ENCODE data around the gene SMARCAD1. TPM values are rescaled to one million over a fixed set of nuclear protein-coding genes. Genes with fewer than 3 reads are reported as not detected.
"Not testable (repeated sequence)": the region's sequence is repeated elsewhere in the genome, so short reads cannot be mapped to it uniquely, and the experiment has no call there.

SMARCAD1 gene
- total RNA-seq, 1 experiment from 2014 or later = 17.0 TPM

GRCh38 chr4:94306713-94307112 is 99.0 kb downstream of the SMARCAD1 start:
- Histone ChIP-seq H3K4me1 (ENCODE audit: insufficient read depth, low read length) (no peaks in the 10 kb centered on the region), H3K4me2 (ENCODE audit: low read length) (no peak overlapping the region), H3K9me3 (ENCODE audit: low read length) (no peaks in the 10 kb centered on the region), H3K79me2 (ENCODE audit: low read length) (no peaks in the 10 kb centered on the region), H3K9ac (ENCODE audit: low read length) (no peak overlapping the region), H3K9me2 (replicated peaks; ENCODE audit: low read length) (no peaks in the 10 kb centered on the region), H2AFZ (ENCODE audit: low read length) (no peak overlapping the region), H3K27ac (ENCODE audit: low read length) (no peak overlapping the region), H3K4me3 (ENCODE audit: low read length) (no peak overlapping the region), H3K36me3 (ENCODE audit: low read depth, low read length) (no peaks in the 10 kb centered on the region), H3F3A (ENCODE audit: low read length, unreplicated experiment) (no peaks in the 10 kb centered on the region), H4K20me1 (ENCODE audit: low read length) (no peaks in the 10 kb centered on the region), H3K27me3 (ENCODE audit: low read length) (no peaks in the 10 kb centered on the region)
- no peak for TF ChIP-seq EZH2phosphoT487 (IDR thresholded peaks at IDR 0.05; ENCODE audit: borderline replicate concordance, low read length)
- no peak for TF ChIP-seq EZH2 (IDR thresholded peaks at IDR 0.05; ENCODE audit: low read length, unreplicated experiment)
- no peak for TF ChIP-seq CTCF (conservative IDR thresholded peaks at IDR 0.05; ENCODE audit: low read depth, low read length)
- intact Hi-C loops (cut with micrococcal nuclease) = no loop called here
- DNase-seq = no peak
- CTCF ChIA-PET = no interaction called here
- BruUV-seq (replicated peaks) = no TSS peak
- POLR2A ChIA-PET (ENCODE audit: unreplicated experiment) = no interaction called here
- ATAC-seq = no peak

GRCh38 chr4:94307231-94307871 is 99.7 kb downstream of the SMARCAD1 start:
- H3K4me1 ChIP-seq (ENCODE audit: insufficient read depth, low read length) = no peaks in the 10 kb centered on the region
- DNase-seq (peak; percentile 32), ATAC-seq (peak; percentile 22; the same call in 1 of the 2 replicates)
- ChIA-PET CTCF (no interaction called here), POLR2A (ENCODE audit: unreplicated experiment) (no interaction called here)
- no peaks in the 10 kb centered on the region for H3K79me2 ChIP-seq (ENCODE audit: low read length)
- H3K4me3 ChIP-seq (ENCODE audit: low read length) = no peak overlapping the region
- TF ChIP-seq EZH2 (IDR thresholded peaks at IDR 0.05; ENCODE audit: low read length, unreplicated experiment) (no peak), CTCF (conservative IDR thresholded peaks at IDR 0.05; ENCODE audit: low read depth, low read length) (no peak), EZH2phosphoT487 (IDR thresholded peaks at IDR 0.05; ENCODE audit: borderline replicate concordance, low read length) (no peak)
- no peaks in the 10 kb centered on the region for H4K20me1 ChIP-seq (ENCODE audit: low read length)
- H3K9me3 ChIP-seq (ENCODE audit: low read length) = no peaks in the 10 kb centered on the region
- H3K27ac ChIP-seq (ENCODE audit: low read length) = no peak overlapping the region
- no peaks in the 10 kb centered on the region for H3F3A ChIP-seq (ENCODE audit: low read length, unreplicated experiment)
- H3K4me2 ChIP-seq (ENCODE audit: low read length) = no peak overlapping the region
- no peaks in the 10 kb centered on the region for H3K36me3 ChIP-seq (ENCODE audit: low read depth, low read length)
- H3K9ac ChIP-seq (ENCODE audit: low read length) = no peak overlapping the region
- intact Hi-C loops (cut with micrococcal nuclease) = no loop called here
- BruUV-seq (replicated peaks) = no TSS peak
- H3K27me3 ChIP-seq (ENCODE audit: low read length) = no peaks in the 10 kb centered on the region
- no peak overlapping the region for H2AFZ ChIP-seq (ENCODE audit: low read length)
- H3K9me2 ChIP-seq (replicated peaks; ENCODE audit: low read length) = no peaks in the 10 kb centered on the region

GRCh38 chr4:94319927-94320326 is 112.3 kb downstream of the SMARCAD1 start:
- BruUV-seq (replicated peaks); DNase-seq; H3K79me2 ChIP-seq (ENCODE audit: low read length); POLR2A ChIA-PET (ENCODE audit: unreplicated experiment); CTCF ChIA-PET; H3K27me3 ChIP-seq (ENCODE audit: low read length); H3K9me3 ChIP-seq (ENCODE audit: low read length); H3K4me2 ChIP-seq (ENCODE audit: low read length); H3K9ac ChIP-seq (ENCODE audit: low read length); H3K36me3 ChIP-seq (ENCODE audit: low read depth, low read length); ATAC-seq; H3F3A ChIP-seq (ENCODE audit: low read length, unreplicated experiment); intact Hi-C loops (cut with micrococcal nuclease); H3K4me3 ChIP-seq (ENCODE audit: low read length); H3K4me1 ChIP-seq (ENCODE audit: insufficient read depth, low read length); H4K20me1 ChIP-seq (ENCODE audit: low read length); H3K27ac ChIP-seq (ENCODE audit: low read length); H2AFZ ChIP-seq (ENCODE audit: low read length); H3K9me2 ChIP-seq (replicated peaks; ENCODE audit: low read length): not testable (repeated sequence)
